HG02623 (cell line): ENCODE measurements around the gene TBCB.
"Not testable (repeated sequence)": the region's sequence is repeated elsewhere in the genome, so short reads cannot be mapped to it uniquely, and the experiment has no call there.

Experiments
- ATAC-seq: cut with Tn5 transposase; IDR thresholded peaks from one replicate; pipeline ENCODE4 v1.9.1; 2021; ENCODE audit warnings: moderate library complexity; ENCODE audit not compliant: unreplicated experiment

Gene TBCB, protein sequence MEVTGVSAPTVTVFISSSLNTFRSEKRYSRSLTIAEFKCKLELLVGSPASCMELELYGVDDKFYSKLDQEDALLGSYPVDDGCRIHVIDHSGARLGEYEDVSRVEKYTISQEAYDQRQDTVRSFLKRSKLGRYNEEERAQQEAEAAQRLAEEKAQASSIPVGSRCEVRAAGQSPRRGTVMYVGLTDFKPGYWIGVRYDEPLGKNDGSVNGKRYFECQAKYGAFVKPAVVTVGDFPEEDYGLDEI

DNA sequence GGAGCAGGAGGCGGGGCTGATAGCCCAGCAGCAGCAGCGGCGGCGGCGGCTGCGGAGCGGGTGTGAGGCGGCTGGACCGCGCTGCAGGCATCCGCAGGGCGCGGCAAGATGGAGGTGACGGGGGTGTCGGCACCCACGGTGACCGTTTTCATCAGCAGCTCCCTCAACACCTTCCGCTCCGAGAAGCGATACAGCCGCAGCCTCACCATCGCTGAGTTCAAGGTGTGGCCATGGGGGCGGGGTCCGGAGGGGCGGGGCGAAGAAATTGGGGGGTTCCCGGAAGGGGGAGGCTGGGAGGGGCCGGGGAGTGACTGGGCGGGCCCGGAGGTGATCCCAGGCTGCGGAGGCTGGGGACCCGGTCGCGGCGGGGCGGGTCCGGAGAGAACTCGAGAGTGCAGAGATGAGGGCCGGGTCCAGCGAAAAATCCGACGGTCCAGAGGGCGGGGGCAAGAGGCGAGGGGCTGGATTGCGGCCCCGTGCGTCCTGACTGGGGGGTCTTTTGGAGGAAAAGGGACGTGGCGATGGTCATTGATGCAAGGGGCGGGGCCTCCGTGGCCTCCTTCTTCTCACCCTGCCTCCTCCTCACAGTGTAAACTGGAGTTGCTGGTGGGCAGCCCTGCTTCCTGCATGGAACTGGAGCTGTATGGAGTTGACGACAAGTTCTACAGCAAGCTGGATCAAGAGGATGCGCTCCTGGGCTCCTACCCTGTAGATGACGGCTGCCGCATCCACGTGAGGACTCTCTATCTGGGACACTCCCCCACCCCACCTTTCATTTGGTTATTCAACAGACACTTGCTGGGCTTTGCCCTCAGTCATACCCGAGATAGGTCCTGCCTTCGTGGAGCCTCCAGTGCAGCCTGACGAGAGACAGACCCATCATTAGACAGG lies at the start of gene TBCB:
TBCB (plus strand) TSS at position 16 of the 891 bp plus-strand sequence; CDS start at position 109, 93 bp downstream.
- peak; percentile 27 for ATAC-seq

DNA sequence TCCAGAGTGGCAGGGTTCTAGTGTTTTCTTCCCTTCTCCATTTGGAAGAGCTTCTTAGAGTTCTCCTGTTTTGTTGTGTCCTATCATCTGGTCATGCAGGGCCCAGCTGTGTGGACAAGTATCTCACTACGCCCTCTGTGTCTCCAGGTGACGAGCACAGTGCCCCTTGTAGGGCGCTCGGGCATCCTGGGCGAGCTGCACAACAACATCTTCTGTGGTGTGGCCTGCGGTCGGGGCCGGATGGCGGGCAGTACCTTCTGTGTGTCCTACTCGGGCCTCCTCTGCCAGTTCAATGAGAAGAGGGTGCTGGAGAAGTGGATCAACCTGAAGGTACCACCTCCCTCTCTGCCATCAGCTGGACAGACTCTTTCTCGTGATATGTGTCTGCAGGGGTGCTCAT lies 47.6 kb upstream of the TBCB start:
- no peak for ATAC-seq

DNA sequence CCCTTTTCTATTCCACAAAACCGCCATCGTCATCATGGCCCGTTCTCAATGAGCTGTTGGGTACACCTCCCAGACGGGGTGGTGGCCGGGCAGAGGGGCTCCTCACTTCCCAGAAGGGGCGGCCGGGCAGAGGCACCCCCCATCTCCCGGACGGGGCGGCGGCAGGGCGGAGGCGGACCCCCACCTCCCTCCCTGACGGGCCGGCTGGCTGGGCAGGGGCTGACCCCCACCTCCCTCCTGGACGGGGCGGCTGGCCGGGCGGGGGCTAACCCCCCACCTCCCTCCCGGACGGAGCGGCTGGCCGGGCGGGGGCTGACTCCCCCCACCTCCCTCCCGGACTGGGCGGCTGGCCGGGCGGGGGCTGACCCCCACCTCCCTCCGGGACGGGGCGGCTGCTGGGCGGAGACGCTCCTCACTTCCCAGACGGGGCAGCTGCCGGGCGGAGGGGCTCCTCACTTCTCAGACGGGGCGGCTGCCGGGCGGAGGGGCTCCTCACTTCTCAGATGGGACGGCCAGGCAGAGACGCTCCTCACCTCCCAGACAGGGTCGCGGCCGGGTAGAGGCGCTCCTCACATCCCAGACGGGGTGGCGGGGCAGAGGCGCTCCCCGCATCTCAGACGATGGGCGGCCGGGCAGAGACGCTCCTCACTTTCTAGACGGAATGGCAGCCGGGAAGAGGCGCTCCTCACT lies 46.3 kb upstream of the TBCB start:
- not testable (repeated sequence) for ATAC-seq

DNA sequence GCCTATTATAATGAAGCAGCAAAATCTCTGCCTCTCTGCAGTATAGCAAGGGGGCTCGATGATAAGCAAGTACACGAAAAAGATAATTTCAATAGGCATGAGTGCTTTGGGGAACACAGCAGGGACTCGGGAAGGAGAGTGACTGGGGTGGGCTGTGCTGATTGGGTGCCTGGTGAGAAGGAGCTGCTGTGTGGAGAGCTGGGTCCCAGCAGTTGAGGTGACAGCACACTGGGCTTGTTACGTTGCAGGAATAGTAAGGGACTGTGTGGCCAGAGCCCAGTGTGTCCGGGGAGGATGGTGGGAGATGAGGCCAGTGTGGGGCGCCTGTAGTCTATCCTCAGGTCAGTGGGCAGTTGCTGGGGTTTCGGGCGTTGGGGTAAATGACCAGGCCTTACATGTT lies 43.2 kb upstream of the TBCB start:
- no peak for ATAC-seq

DNA sequence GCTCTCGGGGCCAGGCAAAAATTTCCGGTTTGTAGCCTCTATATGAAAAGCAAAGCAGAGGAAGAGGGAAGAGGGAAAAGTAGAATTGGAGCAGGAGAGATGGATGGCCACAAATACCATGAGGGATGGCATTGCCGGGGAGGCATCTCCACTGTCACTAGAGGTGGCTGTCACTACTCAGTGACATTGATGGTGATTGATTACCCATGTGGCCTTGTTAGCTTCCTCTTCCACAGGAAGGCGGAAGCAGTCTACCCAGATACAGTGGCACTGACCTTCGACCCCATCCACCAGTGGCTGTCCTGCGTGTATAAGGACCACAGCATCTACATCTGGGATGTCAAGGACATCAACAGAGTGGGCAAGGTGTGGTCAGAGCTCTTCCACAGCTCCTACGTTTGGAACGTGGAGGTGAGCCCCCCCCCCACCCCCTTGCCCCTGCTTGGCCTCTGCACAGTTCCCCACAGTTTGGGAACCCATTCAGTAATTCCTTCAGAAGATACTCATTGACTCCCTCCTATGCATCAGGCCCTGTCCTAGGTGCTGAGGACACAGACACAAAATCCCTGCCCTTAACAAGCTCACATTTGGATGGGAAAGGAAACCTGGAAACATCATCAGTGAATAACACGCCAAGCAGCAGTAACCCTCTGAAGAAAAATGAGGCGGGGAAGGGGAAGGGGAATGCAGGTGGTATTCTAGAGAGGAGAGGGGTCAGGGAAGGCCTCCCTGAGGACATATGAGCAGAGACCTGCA lies 42.0 kb upstream of the TBCB start:
- ATAC-seq, result no peak

DNA sequence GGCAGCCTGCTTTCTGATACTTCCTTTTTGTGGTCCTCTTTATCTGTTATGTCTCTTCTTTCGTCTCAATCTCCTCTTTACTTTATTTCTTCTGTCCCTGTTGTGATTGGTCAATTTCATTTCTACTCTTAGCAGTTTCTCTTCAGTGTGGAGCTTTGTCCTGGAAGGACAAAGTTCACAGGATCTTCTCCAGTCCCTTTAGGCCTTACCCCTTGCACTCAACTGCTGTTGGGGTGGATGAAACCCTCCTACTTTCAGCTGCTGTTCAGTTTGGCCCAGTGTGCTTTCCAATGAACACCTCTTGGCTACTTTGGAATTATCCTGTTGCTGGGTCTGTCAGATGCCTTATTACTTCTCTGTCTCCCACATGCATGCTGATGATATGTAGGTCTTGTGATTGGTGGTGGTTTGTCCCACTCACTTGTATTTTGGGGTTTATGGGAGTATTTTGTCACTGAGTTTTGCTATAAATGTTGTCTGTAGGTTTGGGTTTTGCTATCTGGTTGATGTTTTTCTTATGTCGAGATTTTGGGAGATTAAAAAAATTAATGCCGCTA lies 35.8 kb upstream of the TBCB start:
- ATAC-seq, result no peak

DNA sequence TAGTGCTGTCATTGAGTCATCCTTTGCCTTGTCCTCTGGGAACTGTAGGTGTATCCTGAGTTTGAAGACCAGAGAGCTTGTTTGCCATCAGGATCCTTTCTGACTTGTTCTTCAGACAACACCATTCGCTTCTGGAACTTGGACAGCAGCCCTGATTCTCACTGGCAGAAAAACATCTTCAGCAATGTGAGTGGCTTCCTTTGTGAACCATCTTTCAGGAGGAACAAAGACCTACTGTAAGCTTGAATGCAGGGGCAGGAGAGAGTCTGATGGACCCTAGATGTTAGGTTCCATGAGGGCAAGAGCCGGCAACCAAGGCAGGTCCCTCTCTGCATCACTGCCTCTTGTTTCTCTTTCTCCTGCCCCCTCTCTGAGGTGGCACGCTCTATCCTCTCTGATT lies 33.9 kb upstream of the TBCB start:
- no peak for ATAC-seq

DNA sequence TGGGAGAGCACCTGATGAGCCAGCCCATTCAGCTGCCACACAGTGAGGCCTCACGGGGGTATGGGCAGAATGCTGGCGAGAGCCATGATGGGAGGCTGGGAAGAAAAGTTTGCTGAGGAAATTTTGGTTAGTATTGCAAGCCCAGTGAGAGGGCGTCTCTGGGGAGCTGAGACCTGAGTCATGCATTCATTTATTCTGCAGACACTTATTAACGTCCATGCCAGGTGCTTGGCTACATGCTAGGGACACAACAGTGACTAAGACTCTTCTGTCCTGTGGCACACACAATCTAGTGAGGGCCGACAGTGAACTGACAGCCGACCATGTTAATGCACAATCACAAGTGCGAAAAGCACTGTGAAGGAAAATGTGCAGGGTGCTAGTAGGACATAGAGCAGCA lies 33.4 kb upstream of the TBCB start:
- no peak for ATAC-seq

DNA sequence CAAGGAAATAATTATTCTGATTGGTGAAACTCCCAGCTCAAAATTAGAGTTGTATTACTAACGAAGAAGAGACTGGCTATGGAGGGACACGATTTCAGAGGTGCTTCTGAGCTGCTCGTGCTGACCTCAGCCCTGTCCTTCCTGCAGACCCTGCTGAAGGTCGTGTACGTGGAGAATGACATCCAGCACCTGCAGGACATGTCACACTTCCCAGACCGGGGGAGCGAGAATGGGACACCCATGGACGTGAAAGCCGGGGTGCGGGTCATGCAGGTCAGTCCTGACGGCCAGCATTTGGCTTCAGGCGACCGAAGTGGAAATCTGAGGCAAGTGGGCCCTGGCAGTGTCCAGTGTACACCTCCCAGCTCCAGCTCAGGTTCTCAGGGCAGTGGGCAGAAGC lies 32.4 kb upstream of the TBCB start:
- no peak for ATAC-seq

DNA sequence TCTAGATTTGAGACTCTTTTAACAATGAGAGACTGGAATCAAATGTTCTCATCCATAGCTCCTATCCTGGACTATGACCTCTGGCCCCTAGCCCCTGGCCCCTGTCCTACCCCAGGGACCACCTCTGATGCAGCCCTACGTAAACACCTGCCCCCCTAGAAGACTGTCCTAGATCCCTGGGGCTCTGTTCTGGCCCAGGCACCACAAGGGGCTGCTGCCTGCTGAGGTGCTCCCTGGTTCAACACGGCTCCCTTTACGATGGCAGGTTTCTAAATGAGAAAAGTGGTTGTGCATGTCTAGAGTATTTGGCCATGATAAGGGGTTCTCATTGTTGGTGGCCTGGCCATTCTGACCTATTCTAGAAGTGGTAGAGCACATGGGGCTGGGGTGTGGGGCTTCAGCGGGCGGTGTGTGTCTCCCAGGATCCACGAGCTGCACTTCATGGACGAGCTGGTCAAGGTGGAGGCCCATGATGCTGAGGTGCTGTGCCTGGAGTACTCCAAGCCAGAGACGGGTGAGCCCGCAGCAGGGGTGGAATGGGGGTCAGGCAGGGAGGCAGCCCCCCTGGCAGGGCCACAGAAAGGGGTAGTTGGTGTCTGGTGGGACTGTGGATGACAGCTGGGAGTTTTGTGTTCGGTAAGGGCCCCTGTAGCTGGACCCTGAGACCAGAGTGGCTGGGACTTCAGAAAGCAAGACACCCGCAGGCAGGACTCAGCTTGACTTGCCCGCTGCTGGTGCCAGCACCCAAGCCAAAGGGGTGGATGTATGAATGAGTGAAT lies 30.8 kb upstream of the TBCB start:
- no peak for ATAC-seq

DNA sequence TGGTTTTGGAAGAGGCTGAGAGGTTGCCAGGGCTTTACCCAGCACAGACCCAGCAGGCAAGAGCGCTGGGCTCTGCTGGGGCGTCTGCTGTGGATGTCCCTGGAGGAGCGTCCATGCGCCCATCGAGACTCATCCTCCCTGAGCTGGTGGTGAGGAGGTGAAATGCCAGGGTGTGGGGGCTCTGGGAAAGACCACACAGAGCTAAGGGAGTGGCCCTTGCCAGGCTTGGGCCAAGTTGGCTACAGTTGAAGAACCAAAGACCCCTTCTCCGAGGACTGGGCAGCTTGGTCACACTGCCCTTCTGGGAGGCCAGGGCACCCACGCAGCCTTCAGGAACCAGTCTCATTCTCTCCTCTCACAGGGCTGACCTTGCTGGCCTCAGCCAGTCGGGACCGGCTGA lies 28.9 kb upstream of the TBCB start:
- no peak for ATAC-seq

DNA sequence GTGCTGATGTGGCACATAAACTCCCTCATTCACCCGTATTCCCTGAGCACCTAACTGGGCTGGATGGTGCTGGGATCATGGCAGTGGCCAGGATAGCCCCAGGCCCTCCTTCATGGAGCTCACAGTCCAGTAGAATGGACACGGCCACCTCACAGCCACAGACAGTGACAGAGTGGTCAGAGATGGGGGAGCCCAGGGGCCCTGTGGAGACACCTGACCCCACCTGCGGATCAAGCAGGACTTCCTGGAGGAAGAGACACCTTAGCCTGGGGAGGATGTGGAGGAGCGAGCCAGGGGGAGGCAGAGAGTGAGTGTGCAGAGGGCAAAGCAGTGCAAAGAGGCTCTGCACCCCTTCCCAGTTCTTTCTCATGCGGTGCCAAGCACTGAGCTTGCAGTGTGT lies 25.4 kb upstream of the TBCB start:
- ATAC-seq, result no peak

DNA sequence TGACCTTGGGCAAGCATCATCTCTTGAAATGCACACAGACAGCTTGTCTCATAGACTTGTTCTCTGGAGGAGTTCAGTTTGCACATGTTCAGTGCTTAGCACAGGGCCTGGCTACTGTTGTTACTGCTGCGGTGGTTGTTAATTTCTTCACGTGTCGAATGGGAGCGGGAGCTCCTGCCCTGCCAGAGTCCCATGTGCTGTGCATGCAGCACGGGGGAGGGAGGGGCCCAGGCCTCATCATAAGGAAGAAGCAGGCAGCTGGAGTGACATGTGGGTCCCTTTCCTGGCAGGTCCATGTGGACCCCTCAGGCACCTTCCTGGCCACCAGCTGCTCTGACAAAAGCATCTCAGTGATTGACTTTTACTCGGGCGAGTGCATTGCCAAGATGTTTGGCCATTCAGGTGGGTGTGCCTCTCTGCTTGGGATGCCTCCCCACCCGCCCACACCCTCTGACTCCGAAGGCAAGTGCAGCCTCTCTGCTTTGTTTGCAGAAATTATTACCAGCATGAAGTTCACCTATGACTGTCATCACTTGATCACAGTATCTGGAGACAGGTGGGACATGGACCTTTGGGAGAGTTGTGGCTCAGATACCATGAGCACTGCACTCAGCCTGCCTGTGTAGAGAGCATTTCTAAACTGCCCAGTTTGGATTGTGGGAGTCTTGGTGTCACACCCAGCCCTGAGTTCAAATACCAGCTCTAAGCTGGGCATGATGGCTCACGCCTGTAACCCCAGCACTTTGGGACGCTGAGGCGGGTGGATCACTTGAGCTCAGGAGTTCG lies 24.2 kb upstream of the TBCB start:
- no peak for ATAC-seq

DNA sequence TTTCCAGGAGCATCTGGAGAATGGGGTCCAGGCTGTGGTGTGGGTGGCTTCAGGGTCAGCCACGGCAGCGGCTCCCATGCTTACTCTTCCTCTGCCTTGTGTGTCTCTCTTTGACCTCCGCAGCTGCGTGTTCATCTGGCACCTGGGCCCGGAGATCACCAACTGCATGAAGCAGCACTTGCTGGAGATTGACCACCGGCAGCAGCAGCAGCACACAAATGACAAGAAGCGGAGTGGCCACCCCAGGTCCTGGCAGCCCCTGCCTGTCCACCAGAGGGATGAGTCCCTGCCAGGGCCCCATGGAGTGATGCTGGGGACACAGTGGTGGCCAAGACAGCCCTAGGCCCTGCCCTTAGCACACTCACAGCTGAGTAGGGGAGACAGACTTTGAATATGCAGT lies 22.7 kb upstream of the TBCB start:
- no peak for ATAC-seq

DNA sequence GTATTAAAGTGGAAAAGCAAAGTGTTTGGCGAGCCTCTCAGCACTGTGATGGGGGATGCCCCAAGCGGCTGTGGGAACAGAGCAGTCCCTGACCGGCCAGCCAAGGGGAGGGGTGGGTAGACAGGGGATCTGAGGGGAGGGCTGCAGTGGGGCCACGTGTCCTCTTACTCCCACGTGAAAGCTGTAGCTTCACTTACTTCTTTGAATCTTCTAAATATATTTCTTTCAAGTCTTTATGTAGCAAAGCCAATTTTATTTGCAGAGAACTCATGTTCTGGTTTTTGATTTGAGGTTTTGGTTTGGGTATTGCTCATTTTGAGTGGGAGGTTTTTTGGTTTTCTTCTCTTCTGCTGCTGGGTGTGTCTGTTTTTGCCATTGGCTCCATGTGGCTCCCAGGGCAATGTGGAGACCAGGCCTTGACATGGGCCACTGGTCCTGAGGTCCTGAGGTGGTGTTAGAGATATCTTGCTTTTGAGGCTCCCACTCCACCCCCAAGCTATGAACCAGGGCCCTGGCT lies 22.1 kb upstream of the TBCB start:
- ATAC-seq, result no peak

DNA sequence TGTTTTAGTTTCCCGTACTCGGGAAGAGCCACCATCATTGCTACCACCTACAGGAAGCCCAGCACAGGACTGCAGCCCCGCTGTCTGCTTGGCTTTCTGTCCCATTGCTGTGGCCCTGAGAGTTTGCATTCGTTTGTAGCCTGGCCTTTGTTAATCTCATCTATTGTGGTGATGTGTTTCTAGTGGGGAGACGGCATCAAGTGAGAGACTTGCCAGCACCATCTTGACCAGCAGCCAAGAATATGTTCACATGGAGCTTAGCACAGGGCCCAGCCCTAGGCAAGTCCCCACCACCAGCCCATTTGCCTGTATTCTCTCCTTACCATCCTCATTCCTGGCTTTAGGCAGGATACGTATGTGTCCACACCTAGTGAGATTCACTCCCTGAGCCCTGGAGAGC lies 21.6 kb upstream of the TBCB start:
- ATAC-seq, result no peak

DNA sequence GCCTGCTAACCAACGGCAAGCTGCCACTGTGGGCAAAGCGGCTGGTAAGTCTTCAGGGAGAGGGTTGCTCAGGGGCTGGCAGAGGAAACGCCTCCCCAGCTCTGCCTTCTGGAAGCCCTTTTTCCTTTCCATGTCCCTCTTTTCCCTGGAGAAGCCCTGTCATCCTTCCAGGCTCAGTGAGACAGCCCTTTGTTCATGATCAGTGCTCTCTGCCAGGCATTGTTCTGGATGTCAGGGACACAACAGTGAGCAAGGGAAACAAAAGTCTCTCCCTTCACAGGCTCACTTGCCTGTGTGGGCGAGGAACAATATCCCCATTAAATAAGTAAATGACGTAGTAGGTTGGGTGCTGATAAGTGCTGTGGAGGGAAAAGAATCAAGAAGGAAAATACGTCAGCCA lies 18.2 kb upstream of the TBCB start:
- no peak for ATAC-seq

DNA sequence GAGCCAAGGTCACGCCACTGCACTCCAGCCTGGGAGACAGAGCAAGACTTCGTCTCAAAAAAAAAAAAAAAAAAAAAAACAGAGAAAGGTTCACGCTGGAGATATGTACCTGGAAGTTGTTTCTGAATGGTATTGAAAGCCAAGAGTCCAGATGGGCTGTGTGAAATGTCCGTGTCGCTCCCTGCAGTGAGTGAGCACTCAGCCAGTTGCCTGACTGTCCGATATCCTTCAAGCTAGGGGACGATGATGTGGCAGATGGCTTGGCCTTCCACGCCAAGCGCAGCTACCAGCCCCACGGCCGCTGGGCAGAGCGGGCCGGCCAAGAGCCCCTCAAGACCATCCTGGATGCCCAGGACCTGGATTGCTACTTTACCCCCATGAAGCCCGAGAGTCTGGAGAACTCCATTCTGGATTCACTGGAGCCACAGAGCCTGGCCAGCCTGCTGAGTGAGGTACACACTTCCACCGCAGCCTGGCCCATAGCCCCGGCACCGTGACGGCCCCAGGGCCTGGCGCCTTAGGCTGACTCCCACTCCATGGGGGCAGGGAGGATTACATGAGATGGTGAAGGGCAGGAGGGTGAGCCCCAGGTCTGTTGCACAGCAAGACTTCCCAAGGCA lies 16.0 kb upstream of the TBCB start:
- no peak for ATAC-seq

DNA sequence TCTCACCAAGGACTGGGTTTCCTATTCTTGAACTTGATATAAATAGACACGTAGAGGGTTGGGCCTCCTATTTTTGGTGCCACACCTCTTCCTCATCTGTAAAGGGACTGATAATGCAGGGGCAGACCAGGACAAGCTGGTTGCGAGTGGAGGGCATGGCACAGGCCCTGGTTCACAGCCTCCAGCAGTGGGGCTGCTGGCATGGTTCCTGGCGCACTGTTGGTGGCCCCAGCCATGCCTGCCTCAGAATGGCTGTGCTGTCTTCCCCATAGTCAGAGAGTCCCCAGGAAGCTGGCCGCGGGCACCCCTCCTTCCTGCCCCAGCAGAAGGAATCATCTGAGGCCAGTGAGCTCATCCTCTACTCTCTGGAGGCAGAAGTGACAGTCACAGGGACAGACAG lies 14.8 kb upstream of the TBCB start:
- ATAC-seq, result no peak
